H9 (cell line): ENCODE measurements around the gene SLC35A2. TPM values are rescaled to one million over a fixed set of nuclear protein-coding genes. Genes with fewer than 3 reads are reported as not detected.

Experiments
- DNase-seq: peaks from one replicate; pipeline ENCODE4 v3.0.0-alpha.2; 2017
- H2AFZ ChIP-seq: one replicate; pipeline ENCODE4 v1.6.1; 2013; ENCODE audit warnings: mild to moderate bottlenecking, low read length, control low read depth, moderate library complexity
- H2AK5ac ChIP-seq: 2 replicates; pipeline ENCODE4 v1.6.1; 2013; ENCODE audit warnings: low read length, control low read depth, mixed read lengths; ENCODE audit not compliant: insufficient read length
- H2BK120ac ChIP-seq: one replicate; pipeline ENCODE4 v1.6.1; 2013; ENCODE audit warnings: low read depth, mild to moderate bottlenecking, low read length, control low read depth, inconsistent platforms; ENCODE audit not compliant: poor library complexity, severe bottlenecking
- H2BK12ac ChIP-seq: 2 replicates; pipeline ENCODE4 v1.6.1; 2013; ENCODE audit warnings: low read length, control low read depth, mixed read lengths, low read depth; ENCODE audit not compliant: insufficient read length
- H2BK15ac ChIP-seq: 2 replicates; pipeline ENCODE4 v1.6.1; 2013; ENCODE audit warnings: low read depth, low read length, control low read depth
- H2BK20ac ChIP-seq: one replicate; pipeline ENCODE4 v1.6.1; 2013; ENCODE audit warnings: low read depth, mild to moderate bottlenecking, low read length, control low read depth, inconsistent platforms; ENCODE audit not compliant: poor library complexity, severe bottlenecking
- H2BK5ac ChIP-seq: 2 replicates; pipeline ENCODE4 v1.6.1; 2013; ENCODE audit warnings: low read length, control low read depth, mixed read lengths; ENCODE audit not compliant: insufficient read length
- H3K14ac ChIP-seq: 2 replicates; pipeline ENCODE4 v1.6.1; 2013; ENCODE audit warnings: low read length, control low read depth; ENCODE audit not compliant: insufficient read depth
- H3K18ac ChIP-seq: 2 replicates; pipeline ENCODE4 v1.6.1; 2013; ENCODE audit warnings: low read depth, mild to moderate bottlenecking, mixed read lengths, low read length, control low read depth; ENCODE audit not compliant: insufficient read length
- H3K23ac ChIP-seq: 2 replicates; pipeline ENCODE4 v1.6.1; 2013; ENCODE audit warnings: low read length, control low read depth, mixed read lengths, low read depth; ENCODE audit not compliant: insufficient read length
- H3K23me2 ChIP-seq: 2 replicates; pipeline ENCODE4 v1.6.1; 2013; ENCODE audit warnings: low read depth, mild to moderate bottlenecking, mixed read lengths, low read length, control low read depth; ENCODE audit not compliant: insufficient read length, poor library complexity, severe bottlenecking
- H3K27ac ChIP-seq: 2 replicates; pipeline ENCODE4 v1.5.1; 2013; ENCODE audit warnings: low read length, control low read depth, mixed read lengths, low read depth; ENCODE audit not compliant: insufficient read length
- H3K27me3 ChIP-seq: 2 replicates; pipeline ENCODE4 v1.6.1; 2013; ENCODE audit warnings: low read length, control low read depth, inconsistent platforms; ENCODE audit not compliant: insufficient read depth
- H3K4ac ChIP-seq: 2 replicates; pipeline ENCODE4 v1.6.1; 2013; ENCODE audit warnings: low read depth, mild to moderate bottlenecking, control low read depth, inconsistent platforms, low read length, moderate library complexity
- H3K4me1 ChIP-seq: 2 replicates; pipeline ENCODE4 v1.6.1; 2013; ENCODE audit warnings: low read length, control low read depth, inconsistent platforms; ENCODE audit not compliant: insufficient read depth
- H3K4me2 ChIP-seq: 2 replicates; pipeline ENCODE4 v1.6.1; 2013; ENCODE audit warnings: low read length, control low read depth, mixed read lengths; ENCODE audit not compliant: insufficient read length, insufficient read depth
- H3K56ac ChIP-seq: 2 replicates; pipeline ENCODE4 v1.6.1; 2013; ENCODE audit warnings: low read depth, mild to moderate bottlenecking, mixed read lengths, low read length, control low read depth; ENCODE audit not compliant: insufficient read length
- H3K79me1 ChIP-seq: 2 replicates; pipeline ENCODE4 v1.6.1; 2013; ENCODE audit warnings: low read depth, mild to moderate bottlenecking, moderate library complexity, low read length, control low read depth, inconsistent platforms; ENCODE audit not compliant: insufficient read depth, poor library complexity, severe bottlenecking
- H3K79me2 ChIP-seq: 2 replicates; pipeline ENCODE4 v1.6.1; 2013; ENCODE audit warnings: low read length, control low read depth, inconsistent platforms; ENCODE audit not compliant: insufficient read depth
- H3K9ac ChIP-seq: 2 replicates; pipeline ENCODE4 v1.6.1; 2013; ENCODE audit warnings: low read length, control low read depth, mixed read lengths; ENCODE audit not compliant: insufficient read length; ENCODE audit errors: extremely low read depth
- H3K9me3 ChIP-seq: one replicate; pipeline ENCODE4 v1.6.1; 2013; ENCODE audit warnings: low read depth, low read length, inconsistent platforms; ENCODE audit not compliant: control insufficient read depth
- H3T11ph ChIP-seq: one replicate; pipeline ENCODE4 v1.6.1; 2013; ENCODE audit warnings: mild to moderate bottlenecking, low read length, control low read depth, inconsistent platforms
- H4K20me1 ChIP-seq: one replicate; pipeline ENCODE4 v1.6.1; 2013; ENCODE audit not compliant: control insufficient read depth, insufficient read length, insufficient read depth
- H4K5ac ChIP-seq: 2 replicates; pipeline ENCODE4 v1.6.1; 2013; ENCODE audit warnings: low read depth, mild to moderate bottlenecking, mixed read lengths, low read length, control low read depth; ENCODE audit not compliant: insufficient read length
- H4K8ac ChIP-seq: replicated peaks from 2 replicates; pipeline ENCODE4 v1.6.1; 2013; ENCODE audit warnings: low read length, control low read depth, mixed read lengths, low read depth; ENCODE audit not compliant: insufficient read length
- H4K91ac ChIP-seq: 2 replicates; pipeline ENCODE4 v1.6.1; 2013; ENCODE audit warnings: low read depth, mild to moderate bottlenecking, moderate library complexity, mixed read lengths, low read length, control low read depth; ENCODE audit not compliant: insufficient read length
- H3K27ac Mint-ChIP-seq, 3 experiments: 2 replicates in 2 of 3; 3 replicates in 1 of 3; pipeline ENCODE4 v1.8.0; 2020 to 2021; ENCODE audit warnings: mixed read lengths in 3 of 3, mild to moderate bottlenecking in 1 of 3, moderate library complexity in 1 of 3
- H3K27me3 Mint-ChIP-seq: 2 replicates; pipeline ENCODE4 v1.8.0; 2021; ENCODE audit warnings: low read depth, mild to moderate bottlenecking, moderate library complexity, mixed read lengths
- H3K36me3 Mint-ChIP-seq, 3 experiments: 2 replicates in 2 of 3; 3 replicates in 1 of 3; pipeline ENCODE4 v1.8.0; 2020 to 2021; ENCODE audit warnings: low read depth in 3 of 3, mixed read lengths in 3 of 3; ENCODE audit not compliant: insufficient read depth in 1 of 3
- H3K4me1 Mint-ChIP-seq, 2 experiments: 2 replicates each; pipeline ENCODE4 v1.8.0; 2020; ENCODE audit warnings: mixed read lengths in 2 of 2
- H3K4me3 Mint-ChIP-seq, 2 experiments: 2 replicates in 1 of 2; 3 replicates in 1 of 2; pipeline ENCODE4 v1.8.0; 2020 to 2021; ENCODE audit warnings: mild to moderate bottlenecking in 2 of 2, mixed read lengths in 2 of 2, moderate library complexity in 1 of 2
- H3K9me3 Mint-ChIP-seq, 2 experiments: 2 replicates in 1 of 2; 3 replicates in 1 of 2; pipeline ENCODE4 v1.8.0; 2020; ENCODE audit warnings: mild to moderate bottlenecking in 2 of 2, mixed read lengths in 2 of 2, moderate library complexity in 1 of 2
- CTCF ChIP-seq: fragments of 200-600 bp; sonication (generic); conservative IDR thresholded peaks from 3 replicates; pipeline ENCODE4 v1.8.0; 2021; ENCODE audit warnings: antibody characterized with exemption, mild to moderate bottlenecking
- WGBS: extraction: QIAGEN DNeasy Blood & Tissue Kit; methylation state at CpG from one replicate; pipeline ENCODE4 v1.1.7; 2013; ENCODE audit warnings: missing lambda C conversion rate, low lambda C conversion rate, mixed read lengths; ENCODE audit not compliant: insufficient read length; ENCODE audit errors: extremely low coverage; 5-methylcytosine and 5-hydroxymethylcytosine counted together
- total RNA-seq: library from RNA; stranded (reverse); gene quantifications from 2 replicates; pipeline ENCODE4 v1.2.1, GENCODE V29; 2021

The SLC35A2 gene
- total RNA-seq, 1 experiment from 2014 or later, result 32.9 TPM

- Histone ChIP-seq H3K56ac (peak overlapping the region; percentile 30), H3K4me1 (peaks cover 11% of the 10 kb centered on the region; the same call in 1 of the 2 replicates), H3K23me2 (no peaks in the 10 kb centered on the region), H3K18ac (peak overlapping the region; percentile 58), H4K5ac (no peak overlapping the region), H3K27ac (peak overlapping the region; percentile 39), H4K8ac (no peak overlapping the region), H2BK20ac (no peak overlapping the region), H3K9ac (peak overlapping the region; percentile 97), H3K23ac (no peak overlapping the region), H3K27me3 (no peaks in the 10 kb centered on the region), H3K9me3 (no peaks in the 10 kb centered on the region), H2BK5ac (peak overlapping the region; percentile 83), H3K4ac (no peak overlapping the region), H2BK12ac (no peak overlapping the region), H4K20me1 (peaks cover 2% of the 10 kb centered on the region), H3T11ph (no peak overlapping the region), H3K79me2 (peaks cover 30% of the 10 kb centered on the region), H4K91ac (no peak overlapping the region), H2BK15ac (no peak overlapping the region), H2BK120ac (no peak overlapping the region), H2AK5ac (no peak overlapping the region), H2AFZ (no peak overlapping the region), H3K14ac (peak overlapping the region; percentile 75; the same call in 1 of the 2 replicates), H3K79me1 (peaks cover 4% of the 10 kb centered on the region), H3K4me2 (peak overlapping the region; percentile 87)
- Mint-ChIP-seq H3K27ac (peak overlapping the region; percentile 89 to 97 (median 94)), H3K4me3 (peak overlapping the region; percentile 95 to 99), H3K9me3 (peaks cover 72 to 78% of the 10 kb centered on the region in 2 experiments), H3K36me3 (peaks cover 56 to 67% (median 56%) of the 10 kb centered on the region in 3 experiments), H3K27me3 (peaks cover 4% of the 10 kb centered on the region), H3K4me1 (peaks cover 28 to 48% of the 10 kb centered on the region in 2 experiments)
- no peak for DNase-seq
- WGBS, result no CpG with 5 or more reads among the region's 23 CpGs
- TF ChIP-seq CTCF, result no peak
These were observed 6.8 kb upstream of the SLC35A2 start for GRCh38 chrX:48918301-48918642.
